ENCODE data around the gene IFT88. TPM values are rescaled to one million over a fixed set of nuclear protein-coding genes. Genes with fewer than 3 reads are reported as not detected.

IFT88 gene
- total RNA-seq, 1 donor from 2014 or later: 17.3 TPM

- DNase-seq (no peak), ATAC-seq (ENCODE audit: low read depth) (no peak)
- POLR2A ChIA-PET: no interaction called here
- no peak for TF ChIP-seq CTCF (IDR thresholded peaks at IDR 0.05)
- no peaks in the 10 kb centered on the region for H3K4me1 Mint-ChIP-seq
- H3K36me3 Mint-ChIP-seq (ENCODE audit: low read depth): peaks cover 23% of the 10 kb centered on the region
- H3K27ac Mint-ChIP-seq: no peak overlapping the region
- CTCF ChIA-PET: no interaction called here
- intact Hi-C loops (cut with micrococcal nuclease): loop anchor here (2.0 kb wide), 1 partner anchor 13 kb away; no protein-coding TSS in a partner anchor
- H3K27me3 Mint-ChIP-seq: no peaks in the 10 kb centered on the region
- H3K9me3 Mint-ChIP-seq: no peaks in the 10 kb centered on the region
- no peak overlapping the region for H3K4me3 Mint-ChIP-seq
Observed at GRCh38 chr13:20594280-20594679, 27.3 kb downstream of the IFT88 start.

GRCh38 chr13:20607015-20607414 is 40.1 kb downstream of the IFT88 start:
- no peak for DNase-seq
- Mint-ChIP-seq H3K9me3 (no peaks in the 10 kb centered on the region), H3K36me3 (ENCODE audit: low read depth) (peaks cover 37% of the 10 kb centered on the region), H3K27ac (no peak overlapping the region), H3K4me3 (no peak overlapping the region), H3K27me3 (no peaks in the 10 kb centered on the region), H3K4me1 (no peaks in the 10 kb centered on the region)
- ChIA-PET POLR2A (no interaction called here), CTCF (no interaction called here)
- no peak for TF ChIP-seq CTCF (IDR thresholded peaks at IDR 0.05)
- no peak for ATAC-seq (ENCODE audit: low read depth)
- intact Hi-C loops (cut with micrococcal nuclease): no loop called here

- H3K4me3 Mint-ChIP-seq: no peak overlapping the region
- CTCF ChIA-PET: no interaction called here
- no peaks in the 10 kb centered on the region for H3K27me3 Mint-ChIP-seq
- no peak overlapping the region for H3K27ac Mint-ChIP-seq
- H3K4me1 Mint-ChIP-seq: no peaks in the 10 kb centered on the region
- DNase-seq (no peak), ATAC-seq (ENCODE audit: low read depth) (no peak)
- H3K9me3 Mint-ChIP-seq: no peaks in the 10 kb centered on the region
- POLR2A ChIA-PET: no interaction called here
- no peak for TF ChIP-seq CTCF (IDR thresholded peaks at IDR 0.05)
- H3K36me3 Mint-ChIP-seq (ENCODE audit: low read depth): peaks cover 37% of the 10 kb centered on the region
- intact Hi-C loops (cut with micrococcal nuclease): no loop called here
Observed at GRCh38 chr13:20608438-20609020, 41.6 kb downstream of the IFT88 start.

- H3K4me1 Mint-ChIP-seq: no peaks in the 10 kb centered on the region
- H3K27me3 Mint-ChIP-seq: no peaks in the 10 kb centered on the region
- ATAC-seq (ENCODE audit: low read depth): no peak
- no peak overlapping the region for H3K4me3 Mint-ChIP-seq
- ChIA-PET POLR2A (no interaction called here), CTCF (no interaction called here)
- no peak for DNase-seq
- H3K27ac Mint-ChIP-seq: no peak overlapping the region
- H3K36me3 Mint-ChIP-seq (ENCODE audit: low read depth): peaks cover 37% of the 10 kb centered on the region
- no peak for TF ChIP-seq CTCF (IDR thresholded peaks at IDR 0.05)
- intact Hi-C loops (cut with micrococcal nuclease): no loop called here
- H3K9me3 Mint-ChIP-seq: no peaks in the 10 kb centered on the region
Observed at GRCh38 chr13:20609145-20609544, 42.2 kb downstream of the IFT88 start.

- CTCF ChIA-PET: no interaction called here
- no peak for TF ChIP-seq CTCF (IDR thresholded peaks at IDR 0.05)
- Mint-ChIP-seq H3K27ac (no peak overlapping the region), H3K4me3 (no peak overlapping the region), H3K4me1 (no peaks in the 10 kb centered on the region), H3K9me3 (no peaks in the 10 kb centered on the region), H3K27me3 (no peaks in the 10 kb centered on the region), H3K36me3 (ENCODE audit: low read depth) (peaks cover 37% of the 10 kb centered on the region)
- intact Hi-C loops (cut with micrococcal nuclease): no loop called here
- ATAC-seq (ENCODE audit: low read depth) (no peak), DNase-seq (no peak)
- POLR2A ChIA-PET: no interaction called here
Observed at GRCh38 chr13:20610006-20610405, 43.0 kb downstream of the IFT88 start.
